ENCODE measurements around the gene KAZN. TPM values are rescaled to one million over a fixed set of nuclear protein-coding genes. Genes with fewer than 3 reads are reported as not detected.

The KAZN gene
- total RNA-seq, 3 donors from 2014 or later = 12.2 to 16.4 (median 16.2) TPM

- Histone ChIP-seq H3K27me3 (no peaks in the 10 kb centered on the region), H3K4me3 (no peak overlapping the region), H3K9me3 (no peaks in the 10 kb centered on the region), H3K4me1 (peaks cover 0 to 18% of the 10 kb centered on the region in 2 donors), H3K27ac (peak overlapping the region; percentile 49 to 73), H3K36me3 (no peaks in the 10 kb centered on the region)
- intact Hi-C loops (cut with DNase I; ENCODE audit: low total_unique reads) = no loop called here
- DNase-seq (ENCODE audit: low spot score in 2 of 2) = no peak
- no peak for TF ChIP-seq POLR2AphosphoS5 (IDR thresholded peaks at IDR 0.05)
- TF ChIP-seq, protein P1, sequence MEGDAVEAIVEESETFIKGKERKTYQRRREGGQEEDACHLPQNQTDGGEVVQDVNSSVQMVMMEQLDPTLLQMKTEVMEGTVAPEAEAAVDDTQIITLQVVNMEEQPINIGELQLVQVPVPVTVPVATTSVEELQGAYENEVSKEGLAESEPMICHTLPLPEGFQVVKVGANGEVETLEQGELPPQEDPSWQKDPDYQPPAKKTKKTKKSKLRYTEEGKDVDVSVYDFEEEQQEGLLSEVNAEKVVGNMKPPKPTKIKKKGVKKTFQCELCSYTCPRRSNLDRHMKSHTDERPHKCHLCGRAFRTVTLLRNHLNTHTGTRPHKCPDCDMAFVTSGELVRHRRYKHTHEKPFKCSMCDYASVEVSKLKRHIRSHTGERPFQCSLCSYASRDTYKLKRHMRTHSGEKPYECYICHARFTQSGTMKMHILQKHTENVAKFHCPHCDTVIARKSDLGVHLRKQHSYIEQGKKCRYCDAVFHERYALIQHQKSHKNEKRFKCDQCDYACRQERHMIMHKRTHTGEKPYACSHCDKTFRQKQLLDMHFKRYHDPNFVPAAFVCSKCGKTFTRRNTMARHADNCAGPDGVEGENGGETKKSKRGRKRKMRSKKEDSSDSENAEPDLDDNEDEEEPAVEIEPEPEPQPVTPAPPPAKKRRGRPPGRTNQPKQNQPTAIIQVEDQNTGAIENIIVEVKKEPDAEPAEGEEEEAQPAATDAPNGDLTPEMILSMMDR (IDR thresholded peaks at IDR 0.05) = no peak
- no peak for TF ChIP-seq POLR2A (IDR thresholded peaks at IDR 0.05)
Observed at GRCh38 chr1:14928412-14928811, 329.9 kb downstream of the KAZN start.

- Histone ChIP-seq H3K27me3 (no peaks in the 10 kb centered on the region), H3K9me3 (no peaks in the 10 kb centered on the region), H3K27ac (peak overlapping the region; percentile 73 to 80), H3K36me3 (no peaks in the 10 kb centered on the region), H3K4me1 (peaks cover 0 to 18% of the 10 kb centered on the region in 2 donors), H3K4me3 (peak overlapping the region in 1 of 3 donors; percentile 41)
- intact Hi-C loops (cut with DNase I; ENCODE audit: low total_unique reads) = no loop called here
- DNase-seq (ENCODE audit: low spot score in 2 of 2) = no peak
- TF ChIP-seq, protein P1 (IDR thresholded peaks at IDR 0.05) = no peak
- TF ChIP-seq POLR2AphosphoS5 (IDR thresholded peaks at IDR 0.05) (no peak), POLR2A (IDR thresholded peaks at IDR 0.05) (no peak)
Observed at GRCh38 chr1:14928886-14929546, 330.5 kb downstream of the KAZN start.

- intact Hi-C loops (cut with DNase I; ENCODE audit: low total_unique reads) = loop anchor here (5.0 kb wide), 1 partner anchor 1278 kb away; no protein-coding TSS in a partner anchor
- Histone ChIP-seq H3K9me3 (no peaks in the 10 kb centered on the region), H3K27me3 (no peaks in the 10 kb centered on the region), H3K27ac (peak overlapping the region; percentile 73 to 80), H3K4me3 (peak overlapping the region in 1 of 3 donors; percentile 41), H3K4me1 (peaks cover 0 to 18% of the 10 kb centered on the region in 2 donors), H3K36me3 (no peaks in the 10 kb centered on the region)
- peak in 1 of 2 donors; percentile 64 for DNase-seq (ENCODE audit: low spot score in 2 of 2)
- TF ChIP-seq POLR2AphosphoS5 (IDR thresholded peaks at IDR 0.05) (no peak), POLR2A (IDR thresholded peaks at IDR 0.05) (no peak)
- TF ChIP-seq, protein P1 (IDR thresholded peaks at IDR 0.05) = no peak
Observed at GRCh38 chr1:14929547-14930246, 331.2 kb downstream of the KAZN start.

DNA sequence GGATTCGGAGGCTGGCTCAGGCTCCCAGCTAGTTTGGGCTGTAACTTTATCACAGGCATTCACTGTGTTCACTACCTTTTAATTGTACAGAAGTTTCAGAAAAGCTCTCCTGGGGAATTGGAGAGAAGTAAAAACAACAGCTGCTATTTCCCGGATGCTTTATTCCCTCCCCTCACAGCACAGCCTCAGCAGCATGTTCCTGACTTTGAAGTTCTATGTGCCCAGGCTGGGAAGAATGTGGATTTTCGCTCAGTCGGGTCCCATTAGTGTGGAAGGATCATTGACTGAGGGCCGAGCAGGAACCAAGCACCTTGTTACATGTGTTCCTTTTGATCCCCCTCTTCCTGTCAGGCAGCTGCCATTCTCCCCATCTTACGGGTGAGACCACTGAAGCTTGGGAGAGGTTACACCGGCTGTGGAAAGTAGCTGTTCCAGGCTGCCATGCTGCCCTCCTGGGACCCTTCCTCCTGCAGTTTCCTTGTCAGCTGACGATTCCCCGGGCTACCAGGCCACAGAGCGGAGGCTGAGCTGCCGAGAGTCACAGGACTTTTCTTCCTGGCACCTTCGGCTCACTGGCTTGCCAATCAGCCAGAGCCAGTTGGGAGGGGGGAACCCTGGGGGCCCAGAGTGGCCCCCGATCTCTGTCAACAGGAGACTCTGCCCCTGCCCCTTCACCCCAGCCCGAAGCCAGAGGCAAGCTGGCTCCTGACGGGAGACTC, 331.9 kb downstream of the KAZN start:
- Histone ChIP-seq H3K9me3 (no peaks in the 10 kb centered on the region), H3K27me3 (no peaks in the 10 kb centered on the region), H3K4me3 (peak overlapping the region in 1 of 3 donors; percentile 41), H3K4me1 (peaks cover 0 to 18% of the 10 kb centered on the region in 2 donors), H3K27ac (peak overlapping the region; percentile 73 to 80), H3K36me3 (no peaks in the 10 kb centered on the region)
- DNase-seq (ENCODE audit: low spot score in 2 of 2) = no peak
- TF ChIP-seq POLR2A (IDR thresholded peaks at IDR 0.05) (no peak), POLR2AphosphoS5 (IDR thresholded peaks at IDR 0.05) (no peak)
- TF ChIP-seq, protein P1 (IDR thresholded peaks at IDR 0.05) = no peak
- intact Hi-C loops (cut with DNase I; ENCODE audit: low total_unique reads) = loop anchor here (5.0 kb wide), 1 partner anchor 1277 kb away; no protein-coding TSS in a partner anchor
